ENCODE measurements around the gene BUB3. TPM values are rescaled to one million over a fixed set of nuclear protein-coding genes. Genes with fewer than 3 reads are reported as not detected.

The BUB3 gene
- total and polyA plus RNA-seq, 2 of the 13 experiments (the other 11 are each of a cell fraction or from before 2014, with no cell fraction given): 174 to 188 TPM

DNA sequence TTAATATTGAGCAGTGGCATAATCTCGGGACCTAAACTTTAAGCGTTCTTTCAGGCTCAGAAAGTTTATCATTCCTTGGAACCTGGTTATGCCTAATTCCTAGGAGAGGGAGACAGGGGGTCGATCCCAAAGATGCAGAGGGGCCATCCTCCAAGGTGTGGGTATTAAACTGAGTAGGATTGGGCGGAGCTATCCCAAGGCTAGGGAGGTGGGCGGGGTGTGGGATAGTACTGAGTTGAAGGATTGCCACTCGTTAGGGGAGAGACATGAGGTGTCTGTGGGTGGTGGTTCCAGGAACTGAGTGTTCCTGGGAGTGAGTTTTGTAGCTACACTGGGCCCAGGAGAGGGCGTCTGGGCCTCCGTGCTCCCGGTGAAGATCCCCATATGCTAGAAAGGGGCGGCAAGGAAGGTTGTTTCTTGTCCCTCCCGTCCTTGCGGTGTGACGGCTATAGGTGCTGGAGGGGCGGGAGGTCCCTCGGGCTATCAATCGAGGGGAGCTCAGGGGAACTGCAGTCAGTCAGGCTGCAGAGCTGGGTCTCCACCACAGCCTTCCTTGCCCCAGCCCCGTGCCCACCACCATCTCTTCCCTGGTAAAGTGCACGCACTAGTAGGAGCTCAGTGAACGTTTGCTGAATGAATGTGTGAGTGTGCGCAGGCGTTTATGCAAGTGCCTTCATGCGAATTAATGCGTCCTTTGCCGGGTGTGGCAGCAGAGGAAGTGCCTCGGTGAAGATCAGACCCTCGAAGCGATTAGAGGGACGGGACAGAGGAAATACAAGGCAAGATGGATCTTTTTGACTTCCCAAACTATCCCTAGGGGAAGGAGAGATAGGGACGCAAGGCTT lies 9.3 kb upstream of the BUB3 start (continued):
- TF ChIP-seq TBX2 (CRISPR knock-in tag; IDR thresholded peaks at IDR 0.05; ENCODE audit: borderline replicate concordance): 0 out of 2 replicates have a peak, but pooled peaks have one; percentile 25
- TF ChIP-seq ZNF3 (CRISPR knock-in tag; IDR thresholded peaks at IDR 0.05): peak; percentile 95
- no peak for TF ChIP-seq SPEN (CRISPR knock-in tag; IDR thresholded peaks at IDR 0.05; ENCODE audit: low read depth)
- TF ChIP-seq ZSCAN9 (CRISPR knock-in tag; IDR thresholded peaks at IDR 0.05; ENCODE audit: borderline replicate concordance): no peak
- TF ChIP-seq GTF2F1 (IDR thresholded peaks at IDR 0.05; ENCODE audit: low read length): no peak
- TF ChIP-seq, protein P1, sequence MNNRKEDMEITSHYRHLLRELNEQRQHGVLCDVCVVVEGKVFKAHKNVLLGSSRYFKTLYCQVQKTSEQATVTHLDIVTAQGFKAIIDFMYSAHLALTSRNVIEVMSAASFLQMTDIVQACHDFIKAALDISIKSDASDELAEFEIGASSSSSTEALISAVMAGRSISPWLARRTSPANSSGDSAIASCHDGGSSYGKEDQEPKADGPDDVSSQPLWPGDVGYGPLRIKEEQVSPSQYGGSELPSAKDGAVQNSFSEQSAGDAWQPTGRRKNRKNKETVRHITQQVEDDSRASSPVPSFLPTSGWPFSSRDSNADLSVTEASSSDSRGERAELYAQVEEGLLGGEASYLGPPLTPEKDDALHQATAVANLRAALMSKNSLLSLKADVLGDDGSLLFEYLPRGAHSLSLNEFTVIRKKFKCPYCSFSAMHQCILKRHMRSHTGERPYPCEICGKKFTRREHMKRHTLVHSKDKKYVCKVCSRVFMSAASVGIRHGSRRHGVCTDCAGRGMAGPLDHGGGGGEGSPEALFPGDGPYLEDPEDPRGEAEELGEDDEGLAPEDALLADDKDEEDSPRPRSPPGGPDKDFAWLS (CRISPR knock-in tag; IDR thresholded peaks at IDR 0.05; ENCODE audit: borderline replicate concordance): no peak
- TF ChIP-seq ZNF501 (CRISPR knock-in tag; IDR thresholded peaks at IDR 0.05): 0 out of 2 replicates have a peak, but pooled peaks have one; percentile 17
- TF ChIP-seq SRSF4 (IDR thresholded peaks at IDR 0.05; ENCODE audit: low read depth, low read length, poor library complexity, severe bottlenecking): no peak
- TF ChIP-seq ZNF7 (CRISPR knock-in tag; IDR thresholded peaks at IDR 0.05): peak; percentile 71
- no peak for TF ChIP-seq ZFP90 (CRISPR knock-in tag; IDR thresholded peaks at IDR 0.05; ENCODE audit: borderline replicate concordance)
- TF ChIP-seq ZNF768 (CRISPR knock-in tag; IDR thresholded peaks at IDR 0.05): no peak
- peak; percentile 44 for TF ChIP-seq STAG1 (CRISPR knock-in tag; IDR thresholded peaks at IDR 0.05)
- TF ChIP-seq, protein P2, sequence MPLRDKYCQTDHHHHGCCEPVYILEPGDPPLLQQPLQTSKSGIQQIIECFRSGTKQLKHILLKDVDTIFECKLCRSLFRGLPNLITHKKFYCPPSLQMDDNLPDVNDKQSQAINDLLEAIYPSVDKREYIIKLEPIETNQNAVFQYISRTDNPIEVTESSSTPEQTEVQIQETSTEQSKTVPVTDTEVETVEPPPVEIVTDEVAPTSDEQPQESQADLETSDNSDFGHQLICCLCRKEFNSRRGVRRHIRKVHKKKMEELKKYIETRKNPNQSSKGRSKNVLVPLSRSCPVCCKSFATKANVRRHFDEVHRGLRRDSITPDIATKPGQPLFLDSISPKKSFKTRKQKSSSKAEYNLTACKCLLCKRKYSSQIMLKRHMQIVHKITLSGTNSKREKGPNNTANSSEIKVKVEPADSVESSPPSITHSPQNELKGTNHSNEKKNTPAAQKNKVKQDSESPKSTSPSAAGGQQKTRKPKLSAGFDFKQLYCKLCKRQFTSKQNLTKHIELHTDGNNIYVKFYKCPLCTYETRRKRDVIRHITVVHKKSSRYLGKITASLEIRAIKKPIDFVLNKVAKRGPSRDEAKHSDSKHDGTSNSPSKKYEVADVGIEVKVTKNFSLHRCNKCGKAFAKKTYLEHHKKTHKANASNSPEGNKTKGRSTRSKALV (CRISPR knock-in tag; IDR thresholded peaks at IDR 0.05): peak; percentile 73; the same call in 1 of the 2 replicates
- TF ChIP-seq, protein P3, sequence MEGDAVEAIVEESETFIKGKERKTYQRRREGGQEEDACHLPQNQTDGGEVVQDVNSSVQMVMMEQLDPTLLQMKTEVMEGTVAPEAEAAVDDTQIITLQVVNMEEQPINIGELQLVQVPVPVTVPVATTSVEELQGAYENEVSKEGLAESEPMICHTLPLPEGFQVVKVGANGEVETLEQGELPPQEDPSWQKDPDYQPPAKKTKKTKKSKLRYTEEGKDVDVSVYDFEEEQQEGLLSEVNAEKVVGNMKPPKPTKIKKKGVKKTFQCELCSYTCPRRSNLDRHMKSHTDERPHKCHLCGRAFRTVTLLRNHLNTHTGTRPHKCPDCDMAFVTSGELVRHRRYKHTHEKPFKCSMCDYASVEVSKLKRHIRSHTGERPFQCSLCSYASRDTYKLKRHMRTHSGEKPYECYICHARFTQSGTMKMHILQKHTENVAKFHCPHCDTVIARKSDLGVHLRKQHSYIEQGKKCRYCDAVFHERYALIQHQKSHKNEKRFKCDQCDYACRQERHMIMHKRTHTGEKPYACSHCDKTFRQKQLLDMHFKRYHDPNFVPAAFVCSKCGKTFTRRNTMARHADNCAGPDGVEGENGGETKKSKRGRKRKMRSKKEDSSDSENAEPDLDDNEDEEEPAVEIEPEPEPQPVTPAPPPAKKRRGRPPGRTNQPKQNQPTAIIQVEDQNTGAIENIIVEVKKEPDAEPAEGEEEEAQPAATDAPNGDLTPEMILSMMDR (CRISPR knock-in tag; IDR thresholded peaks at IDR 0.05): peak; percentile 48
- TF ChIP-seq, protein P4, sequence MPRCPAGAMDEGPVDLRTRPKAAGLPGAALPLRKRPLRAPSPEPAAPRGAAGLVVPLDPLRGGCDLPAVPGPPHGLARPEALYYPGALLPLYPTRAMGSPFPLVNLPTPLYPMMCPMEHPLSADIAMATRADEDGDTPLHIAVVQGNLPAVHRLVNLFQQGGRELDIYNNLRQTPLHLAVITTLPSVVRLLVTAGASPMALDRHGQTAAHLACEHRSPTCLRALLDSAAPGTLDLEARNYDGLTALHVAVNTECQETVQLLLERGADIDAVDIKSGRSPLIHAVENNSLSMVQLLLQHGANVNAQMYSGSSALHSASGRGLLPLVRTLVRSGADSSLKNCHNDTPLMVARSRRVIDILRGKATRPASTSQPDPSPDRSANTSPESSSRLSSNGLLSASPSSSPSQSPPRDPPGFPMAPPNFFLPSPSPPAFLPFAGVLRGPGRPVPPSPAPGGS (CRISPR knock-in tag; IDR thresholded peaks at IDR 0.05): no peak
- no peak for TF ChIP-seq DNMT1 (CRISPR knock-in tag; IDR thresholded peaks at IDR 0.05)
- TF ChIP-seq, protein P5, sequence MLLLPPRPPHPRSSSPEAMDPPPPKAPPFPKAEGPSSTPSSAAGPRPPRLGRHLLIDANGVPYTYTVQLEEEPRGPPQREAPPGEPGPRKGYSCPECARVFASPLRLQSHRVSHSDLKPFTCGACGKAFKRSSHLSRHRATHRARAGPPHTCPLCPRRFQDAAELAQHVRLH (CRISPR knock-in tag; IDR thresholded peaks at IDR 0.05; ENCODE audit: borderline replicate concordance, low read depth): no peak
- no peak for TF ChIP-seq CC2D1A (CRISPR knock-in tag; IDR thresholded peaks at IDR 0.05)

Measured in HepG2 (cell line).